Measurements from ENCODE around the gene VN1R2. TPM values are rescaled to one million over a fixed set of nuclear protein-coding genes. Genes with fewer than 3 reads are reported as not detected.
"Not testable (repeated sequence)": the region's sequence is repeated elsewhere in the genome, so short reads cannot be mapped to it uniquely, and the experiment has no call there.

Gene VN1R2
- total RNA-seq, 1 experiment from 2014 or later: not detected

DNA sequence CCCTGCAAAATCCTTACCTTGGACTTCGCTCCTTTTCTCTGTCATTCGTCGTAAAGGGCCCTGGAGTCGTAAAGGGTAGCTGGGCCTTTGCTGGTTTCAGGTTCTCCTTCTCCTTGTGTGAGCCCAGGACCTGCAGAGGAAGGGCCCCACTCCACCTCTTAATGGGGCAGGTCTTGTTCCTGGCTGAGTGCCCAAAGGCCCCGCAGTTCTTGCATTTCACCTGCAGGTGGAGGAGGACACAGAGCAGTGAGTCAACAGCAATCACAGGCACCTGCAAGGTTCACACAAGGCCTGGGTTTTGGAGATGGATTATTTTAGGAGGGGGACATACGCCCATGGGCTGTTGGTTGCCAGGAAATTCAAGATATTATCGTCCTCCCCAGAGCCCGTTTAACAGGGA lies 43.2 kb downstream of the VN1R2 start:
- in situ Hi-C loops (cut with HindIII; ENCODE audit: low pct_unique_long_range_greater_than_20kb, low sequenced_read_pairs); DNase-seq (ENCODE audit: low read depth): not testable (repeated sequence)

GRCh38 chr19:53308339-53308811 lies 50.3 kb downstream of the VN1R2 start:
- in situ Hi-C loops (cut with HindIII; ENCODE audit: low pct_unique_long_range_greater_than_20kb, low sequenced_read_pairs): no loop called here
- DNase-seq (ENCODE audit: low read depth): no peak

Other genes starting within 250 kb of the VN1R2 start
- not detected in 2 replicates for gene ERVV-1, start 244.4 kb upstream of the VN1R2 start, total RNA-seq (2014; rRNA removed; shearing (Covaris generic); ENCODE audit: low replicate concordance)
- gene ERVV-2, start 213.6 kb upstream of the VN1R2 start, total RNA-seq (2014; rRNA removed; shearing (Covaris generic); ENCODE audit: low replicate concordance): not detected in 2 replicates
- 12.3 and 22.3 TPM in 2 replicates for gene ZNF160, start 154.9 kb upstream of the VN1R2 start, total RNA-seq (2014; rRNA removed; shearing (Covaris generic); ENCODE audit: low replicate concordance)
- not detected in 2 replicates for gene ZNF415, start 125.4 kb upstream of the VN1R2 start, total RNA-seq (2014; rRNA removed; shearing (Covaris generic); ENCODE audit: low replicate concordance)
- gene ZNF347, start 99.2 kb upstream of the VN1R2 start, total RNA-seq (2014; rRNA removed; shearing (Covaris generic); ENCODE audit: low replicate concordance): 0.54 and 5.2 TPM in 2 replicates
- not detected in 2 replicates for gene ZNF665, start 64.9 kb upstream of the VN1R2 start, total RNA-seq (2014; rRNA removed; shearing (Covaris generic); ENCODE audit: low replicate concordance)
- not detected in 2 replicates for gene ZNF677, start 3.4 kb upstream of the VN1R2 start, total RNA-seq (2014; rRNA removed; shearing (Covaris generic); ENCODE audit: low replicate concordance)
- gene VN1R4, start 9.4 kb downstream of the VN1R2 start, total RNA-seq (2014; rRNA removed; shearing (Covaris generic); ENCODE audit: low replicate concordance): not detected in 2 replicates
- 3.8 and 8.2 TPM in 2 replicates for gene ZNF845, start 75.5 kb downstream of the VN1R2 start, total RNA-seq (2014; rRNA removed; shearing (Covaris generic); ENCODE audit: low replicate concordance)
- gene ZNF525, start 107.4 kb downstream of the VN1R2 start, total RNA-seq (2014; rRNA removed; shearing (Covaris generic); ENCODE audit: low replicate concordance): 3.0 and 3.7 TPM in 2 replicates
- 7.4 and 10.2 TPM in 2 replicates for gene ZNF765, start 136.9 kb downstream of the VN1R2 start, total RNA-seq (2014; rRNA removed; shearing (Covaris generic); ENCODE audit: low replicate concordance)
- 6.8 and 9.9 TPM in 2 replicates for gene ZNF761, start 173.7 kb downstream of the VN1R2 start, total RNA-seq (2014; rRNA removed; shearing (Covaris generic); ENCODE audit: low replicate concordance)
- gene ZNF813, start 209.4 kb downstream of the VN1R2 start, total RNA-seq (2014; rRNA removed; shearing (Covaris generic); ENCODE audit: low replicate concordance): not detected in 2 replicates